ENCODE measurements around the gene AKR1D1.

The AKR1D1 gene

GRCh38 chr7:138166681-138167080, 90.4 kb downstream of the AKR1D1 start:
- no peak for DNase-seq (ENCODE audit: low spot score)

- DNase-seq (ENCODE audit: low spot score), result no peak
These were observed 91.0 kb downstream of the AKR1D1 start for GRCh38 chr7:138167222-138167621.

- DNase-seq (ENCODE audit: low spot score), result no peak
These were observed 91.6 kb downstream of the AKR1D1 start for GRCh38 chr7:138167869-138168296.

All from CD4-positive, alpha-beta T cell treated with Interleukin-6 at 100 ng/mL for 8 hours (primary cell).